Neural cell (in vitro differentiated cells): ENCODE data around the gene SDSL. TPM values are rescaled to one million over a fixed set of nuclear protein-coding genes. Genes with fewer than 3 reads are reported as not detected.

ENCODE experiments used
- H2AFZ ChIP-seq: fragments of 200-600, 300-800 bp; sonication (generic), shearing (Covaris generic); 2 replicates; pipeline ENCODE4 v1.6.0; 2014; ENCODE audit warnings: low read depth, mild to moderate bottlenecking, antibody characterized with exemption, low read length, moderate library complexity
- H3F3A ChIP-seq: fragments of 200-600 bp; shearing (Covaris generic); 2 replicates; pipeline ENCODE4 v1.6.1; 2016; ENCODE audit warnings: mild to moderate bottlenecking, moderate library complexity, mixed read lengths, antibody characterized with exemption, low read length; ENCODE audit not compliant: insufficient read depth, poor library complexity, severe bottlenecking
- H3K27ac ChIP-seq: fragments of 200-600, 300-800 bp; sonication (generic), shearing (Covaris generic); 2 replicates; pipeline ENCODE4 v1.5.1; 2014; ENCODE audit warnings: mild to moderate bottlenecking, low read length, moderate library complexity
- H3K27me3 ChIP-seq: fragments of 300-800, 200-600 bp; sonication (generic), shearing (Covaris generic); 2 replicates; pipeline ENCODE4 v1.6.0; 2014; ENCODE audit warnings: mild to moderate bottlenecking, low read depth, low read length, moderate library complexity; ENCODE audit not compliant: insufficient read depth
- H3K36me3 ChIP-seq: fragments of 300-800, 200-600 bp; sonication (generic), shearing (Covaris generic); 2 replicates; pipeline ENCODE4 v1.5.1; 2014; ENCODE audit warnings: mild to moderate bottlenecking, antibody characterized with exemption, low read length, moderate library complexity; ENCODE audit not compliant: insufficient read depth
- H3K4me2 ChIP-seq: fragments of 300-800, 200-600 bp; sonication (generic), shearing (Covaris generic); 2 replicates; pipeline ENCODE4 v1.6.0; 2014; ENCODE audit warnings: mild to moderate bottlenecking, low read length
- H3K4me3 ChIP-seq: fragments of 300-800, 200-600 bp; sonication (generic), shearing (Covaris generic); 2 replicates; pipeline ENCODE4 v1.5.1; 2014; ENCODE audit warnings: mild to moderate bottlenecking, low read length, moderate library complexity
- H3K79me2 ChIP-seq: fragments of 200-600 bp; shearing (Covaris generic); replicated peaks from 2 replicates; pipeline ENCODE4 v1.6.0; 2014; ENCODE audit warnings: mild to moderate bottlenecking, low read length, moderate library complexity; ENCODE audit not compliant: insufficient read depth
- H3K9ac ChIP-seq: fragments of 300-800, 200-600 bp; sonication (generic), shearing (Covaris generic); 2 replicates; pipeline ENCODE4 v1.6.1; 2016; ENCODE audit warnings: mild to moderate bottlenecking, low read length, mixed read lengths
- H3K9me2 ChIP-seq: fragments of 200-600 bp; shearing (Covaris generic); 2 replicates; pipeline ENCODE4 v1.6.1; 2016; ENCODE audit warnings: mild to moderate bottlenecking, low read length, mixed read lengths; ENCODE audit not compliant: insufficient read depth
- H3K9me3 ChIP-seq: fragments of 200-600, 300-800 bp; sonication (generic), shearing (Covaris generic); 2 replicates; pipeline ENCODE4 v1.6.1; 2016; ENCODE audit warnings: mild to moderate bottlenecking, mixed run types, low read length, moderate library complexity, mixed read lengths
- H4K20me1 ChIP-seq: fragments of 200-600 bp; shearing (Covaris generic); 2 replicates; pipeline ENCODE4 v1.6.1; 2016; ENCODE audit warnings: mild to moderate bottlenecking, mixed run types; ENCODE audit not compliant: insufficient read depth
- CTCF ChIP-seq: fragments of 450-650 bp; IDR thresholded peaks from 2 replicates; pipeline ENCODE4 v1.5.1; 2014; ENCODE audit warnings: antibody characterized with exemption, mild to moderate bottlenecking, moderate library complexity; ENCODE audit not compliant: poor library complexity, severe bottlenecking
- EP300 ChIP-seq: fragments of 450-650 bp; conservative IDR thresholded peaks from 2 replicates; pipeline ENCODE4 v1.6.1; 2014; ENCODE audit warnings: antibody characterized with exemption, mild to moderate bottlenecking, moderate library complexity; ENCODE audit not compliant: poor library complexity, severe bottlenecking
- EZH2 ChIP-seq: fragments of 200-600, 300-800 bp; shearing (Covaris generic), sonication (generic); IDR thresholded peaks from 2 replicates; pipeline ENCODE4 v1.6.1; 2014; ENCODE audit warnings: antibody characterized with exemption, low read length, borderline replicate concordance, mild to moderate bottlenecking; ENCODE audit not compliant: insufficient read depth, poor library complexity, severe bottlenecking
- MXI1 ChIP-seq: fragments of 450-650 bp; conservative IDR thresholded peaks from 2 replicates; pipeline ENCODE4 v1.6.1; 2014; ENCODE audit warnings: antibody characterized with exemption, mild to moderate bottlenecking; ENCODE audit not compliant: poor library complexity, severe bottlenecking
- POLR2AphosphoS5 ChIP-seq: IDR thresholded peaks from 2 replicates; pipeline ENCODE4 v1.6.1; 2012
- RAD21 ChIP-seq: fragments of 450-650 bp; conservative IDR thresholded peaks from 2 replicates; pipeline ENCODE4 v1.6.1; 2014; ENCODE audit warnings: antibody characterized with exemption, mild to moderate bottlenecking, moderate library complexity
- REST ChIP-seq: IDR thresholded peaks from 2 replicates; pipeline ENCODE4 v1.6.1; 2012; ENCODE audit warnings: borderline replicate concordance
- SMC3 ChIP-seq: fragments of 450-650 bp; conservative IDR thresholded peaks from 2 replicates; pipeline ENCODE4 v1.6.1; 2014; ENCODE audit warnings: antibody characterized with exemption, mild to moderate bottlenecking, moderate library complexity; ENCODE audit not compliant: poor library complexity
- TAF1 ChIP-seq: IDR thresholded peaks from 2 replicates; pipeline ENCODE4 v1.6.1; 2012; ENCODE audit warnings: low read depth
- polyA plus RNA-seq: library from polyadenylated mRNA; depleted of rRNA; stranded (reverse); fragments of >200 nt; gene quantifications from 2 replicates; pipeline ENCODE4 v1.2.3, GENCODE V29; 2014

Gene SDSL
- polyA plus RNA-seq, 1 donor from 2014 or later, result 2.7 TPM

- Histone ChIP-seq H3K27ac (no peak overlapping the region), H3K9me2 (no peaks in the 10 kb centered on the region), H2AFZ (no peak overlapping the region), H3K4me2 (no peak overlapping the region), H3K9ac (no peak overlapping the region), H3K79me2 (no peaks in the 10 kb centered on the region), H4K20me1 (no peaks in the 10 kb centered on the region), H3K27me3 (no peaks in the 10 kb centered on the region), H3F3A (no peaks in the 10 kb centered on the region), H3K9me3 (no peaks in the 10 kb centered on the region), H3K36me3 (no peaks in the 10 kb centered on the region), H3K4me3 (no peak overlapping the region)
- TF ChIP-seq REST (no peak), RAD21 (no peak), MXI1 (no peak), EZH2 (no peak), EP300 (no peak), TAF1 (no peak), POLR2AphosphoS5 (no peak), CTCF (no peak), SMC3 (no peak)
Measured at GRCh38 chr12:113452458-113452857, 30.3 kb downstream of the SDSL start.

- Histone ChIP-seq H3K4me2 (no peak overlapping the region), H4K20me1 (no peaks in the 10 kb centered on the region), H3K4me3 (no peak overlapping the region), H3K79me2 (no peaks in the 10 kb centered on the region), H3K9ac (no peak overlapping the region), H3K9me2 (no peaks in the 10 kb centered on the region), H3K9me3 (no peaks in the 10 kb centered on the region), H3K27me3 (no peaks in the 10 kb centered on the region), H2AFZ (no peak overlapping the region), H3K36me3 (no peaks in the 10 kb centered on the region), H3K27ac (no peak overlapping the region), H3F3A (no peaks in the 10 kb centered on the region)
- TF ChIP-seq TAF1 (no peak), RAD21 (no peak), REST (no peak), EP300 (no peak), POLR2AphosphoS5 (no peak), SMC3 (no peak), CTCF (no peak), EZH2 (no peak), MXI1 (no peak)
Measured at GRCh38 chr12:113453330-113453729, 31.1 kb downstream of the SDSL start.
